ENCODE measurements around the gene MED12. TPM values are rescaled to one million over a fixed set of nuclear protein-coding genes. Genes with fewer than 3 reads are reported as not detected.

MED12 gene
- 24.6 TPM for total RNA-seq

GRCh38 chrX:71118032-71118984 lies at the start of gene MED12:
TSS of gene MED12 (plus strand) at chrX:71118596. CDS start at chrX:71118755, 159 bp downstream.
- DNase-seq = peak; percentile 80

DNA sequence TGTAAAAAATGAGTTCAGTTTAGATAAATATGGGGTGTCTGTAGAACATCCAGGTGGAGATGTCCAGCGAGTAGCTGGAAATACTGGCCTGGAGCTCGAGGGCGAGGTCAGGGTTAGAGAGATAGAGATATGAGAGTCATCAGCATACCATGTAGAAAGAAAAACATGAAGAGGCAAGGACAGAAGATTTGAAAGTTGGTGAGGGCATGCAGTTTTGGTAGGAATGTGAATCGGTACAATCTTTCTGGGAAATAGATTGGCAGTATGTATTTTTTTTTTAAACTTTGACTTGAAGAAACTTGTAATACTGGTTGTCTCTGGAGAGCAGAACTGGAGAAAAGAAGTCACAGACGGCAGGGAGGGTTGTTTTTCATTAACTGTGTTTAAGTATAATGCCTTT lies 47.9 kb upstream of the MED12 start:
- no peak for DNase-seq

DNA sequence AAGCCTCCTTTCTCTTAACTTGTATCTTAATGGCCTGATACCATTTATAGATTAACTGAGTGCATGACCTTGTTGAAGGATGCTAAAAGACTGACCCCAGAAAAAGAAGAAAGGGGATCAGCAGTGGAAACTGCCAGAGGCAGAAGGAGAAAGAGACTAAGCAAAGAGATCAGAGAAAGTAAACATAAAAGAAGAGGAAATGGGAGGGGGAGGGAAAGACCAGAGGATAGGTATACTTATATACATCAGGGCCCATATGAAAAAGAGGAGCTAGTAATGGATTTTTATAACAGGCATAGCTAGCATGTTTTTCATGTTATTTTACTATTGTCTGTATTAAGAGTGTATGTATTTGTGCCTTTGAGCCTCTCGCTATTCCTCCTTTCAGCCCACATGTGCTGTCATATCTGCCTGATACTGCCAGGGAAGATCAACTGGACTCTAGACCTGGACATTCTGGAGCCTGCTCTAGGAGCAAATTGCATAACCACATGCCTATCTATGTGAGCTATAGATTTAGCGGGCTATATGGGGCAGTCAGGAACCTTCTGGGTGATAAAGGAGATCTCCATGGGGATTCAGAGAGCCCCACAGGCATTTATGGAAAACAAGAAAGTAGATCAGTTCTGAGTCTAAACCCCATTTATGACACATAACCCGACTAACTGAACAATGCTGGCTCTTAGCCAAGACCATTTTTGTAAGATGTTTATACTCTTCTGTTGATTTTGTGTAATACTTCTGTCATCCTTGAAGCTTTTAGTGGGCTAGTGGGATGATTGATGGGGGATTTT lies 36.9 kb upstream of the MED12 start:
- DNase-seq = no peak

GRCh38 chrX:71082124-71082647 lies 36.2 kb upstream of the MED12 start:
- DNase-seq = no peak

- DNase-seq = no peak
These were observed 35.6 kb upstream of the MED12 start for GRCh38 chrX:71082822-71083221.

DNA sequence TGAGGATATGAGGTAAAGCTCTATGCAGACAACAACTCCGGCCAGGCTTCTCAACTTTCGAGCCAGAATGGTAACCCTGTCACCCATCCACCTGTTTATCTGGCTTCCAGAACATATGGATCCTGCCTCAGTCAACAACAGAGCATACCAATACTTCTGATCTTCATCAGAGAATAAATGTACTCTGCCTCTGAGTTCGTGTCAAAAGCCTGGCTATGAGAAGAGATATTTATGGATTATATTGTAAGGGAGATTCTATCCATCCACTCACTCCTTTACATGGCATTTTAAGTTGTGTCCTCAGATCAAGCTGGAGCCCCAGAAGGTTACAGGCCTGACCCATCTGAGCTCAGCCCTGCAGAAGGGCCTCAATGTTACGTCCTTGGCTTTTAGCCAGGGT lies 32.5 kb upstream of the MED12 start:
- DNase-seq = no peak

GRCh38 chrX:71091263-71091662 lies 27.1 kb upstream of the MED12 start:
- DNase-seq = no peak

- DNase-seq = no peak
These were observed 23.4 kb upstream of the MED12 start for GRCh38 chrX:71095033-71095432.

DNA sequence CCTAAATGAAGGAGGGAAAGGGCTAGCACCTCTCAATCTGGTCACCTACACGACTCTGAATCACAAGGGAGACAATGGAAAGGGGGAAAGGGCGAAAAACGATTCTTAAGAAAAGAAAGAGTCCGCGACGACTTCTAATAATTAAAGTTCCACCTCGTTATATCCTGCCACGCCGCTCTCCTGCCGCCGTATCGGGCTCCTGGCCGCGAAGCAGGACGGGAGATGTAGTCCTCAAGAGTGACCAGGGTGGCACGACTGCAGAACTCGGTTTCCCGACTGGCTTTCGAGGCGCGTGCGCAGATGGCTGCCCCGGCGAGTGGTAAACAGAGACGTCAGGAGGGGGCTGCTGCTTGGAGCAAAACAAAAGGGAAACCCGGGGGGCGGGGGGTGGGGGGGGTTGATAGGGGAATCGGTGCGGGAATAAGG lies 22.8 kb upstream of the MED12 start, which contains the start of gene FOXO4:
FOXO4 (plus strand) TSS at position 297 of the 426 bp plus-strand sequence. CDS start 678 bp downstream, outside the sequence.
- DNase-seq = peak; percentile 86

DNA sequence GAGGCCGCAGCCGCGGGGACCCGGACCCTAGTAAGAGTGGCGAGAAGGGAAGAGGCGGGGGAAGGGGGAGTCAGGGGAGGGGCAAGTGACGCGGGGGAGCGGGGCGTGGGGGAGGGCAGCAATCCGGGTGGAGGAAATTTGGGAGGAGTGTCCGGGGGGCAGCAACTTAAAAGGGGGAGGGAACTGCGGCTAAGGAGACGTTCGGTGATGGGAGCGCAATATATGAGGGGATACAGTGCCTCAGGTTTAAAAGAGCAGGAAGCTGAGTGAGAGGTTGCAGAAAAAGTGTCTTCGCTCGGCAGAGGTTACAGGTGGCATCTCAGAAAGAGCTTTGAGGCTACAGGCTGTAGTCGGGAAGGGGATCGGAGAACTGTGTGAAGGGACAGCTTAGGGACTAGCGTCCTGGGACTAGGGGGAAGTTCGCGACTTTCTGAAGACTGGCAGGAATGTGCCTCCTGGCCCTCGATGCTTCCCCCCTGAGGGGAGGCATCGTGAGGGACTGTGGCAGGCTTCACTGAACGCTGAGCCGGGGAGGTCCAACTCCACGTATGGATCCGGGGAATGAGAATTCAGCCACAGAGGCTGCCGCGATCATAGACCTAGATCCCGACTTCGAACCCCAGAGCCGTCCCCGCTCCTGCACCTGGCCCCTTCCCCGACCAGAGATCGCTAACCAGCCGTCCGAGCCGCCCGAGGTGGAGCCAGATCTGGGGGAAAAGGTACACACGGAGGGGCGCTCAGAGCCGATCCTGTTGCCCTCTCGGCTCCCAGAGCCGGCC lies 22.2 kb upstream of the MED12 start:
- no peak for DNase-seq

DNA sequence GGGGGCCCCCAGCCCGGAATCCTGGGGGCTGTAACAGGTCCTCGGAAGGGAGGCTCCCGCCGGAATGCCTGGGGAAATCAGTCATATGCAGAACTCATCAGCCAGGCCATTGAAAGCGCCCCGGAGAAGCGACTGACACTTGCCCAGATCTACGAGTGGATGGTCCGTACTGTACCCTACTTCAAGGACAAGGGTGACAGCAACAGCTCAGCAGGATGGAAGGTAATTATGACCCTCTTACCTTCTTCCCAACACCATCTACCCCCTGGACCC lies 21.7 kb upstream of the MED12 start:
- DNase-seq = no peak

DNA sequence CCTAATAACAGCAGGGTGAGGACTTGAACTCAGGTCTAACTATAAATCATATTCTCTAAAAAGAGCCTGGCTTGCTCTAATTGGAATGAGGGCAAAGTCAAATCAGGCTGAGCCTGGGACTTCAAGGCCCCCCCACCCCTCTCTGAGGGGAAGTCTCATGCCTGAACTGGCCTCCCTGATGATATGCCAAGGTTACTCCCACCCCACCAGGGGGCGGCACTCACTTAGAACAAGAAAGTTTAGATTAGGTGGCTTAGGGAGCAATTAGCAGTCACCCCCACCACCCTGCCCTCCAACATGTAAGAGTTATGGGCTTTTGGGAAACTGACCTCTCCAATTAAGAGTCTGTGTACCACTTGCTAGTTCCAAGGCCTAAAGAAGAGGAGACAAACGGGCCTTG lies 20.1 kb upstream of the MED12 start:
- DNase-seq = no peak

- DNase-seq = no peak
These were observed 19.4 kb upstream of the MED12 start for GRCh38 chrX:71098951-71099506.

DNA sequence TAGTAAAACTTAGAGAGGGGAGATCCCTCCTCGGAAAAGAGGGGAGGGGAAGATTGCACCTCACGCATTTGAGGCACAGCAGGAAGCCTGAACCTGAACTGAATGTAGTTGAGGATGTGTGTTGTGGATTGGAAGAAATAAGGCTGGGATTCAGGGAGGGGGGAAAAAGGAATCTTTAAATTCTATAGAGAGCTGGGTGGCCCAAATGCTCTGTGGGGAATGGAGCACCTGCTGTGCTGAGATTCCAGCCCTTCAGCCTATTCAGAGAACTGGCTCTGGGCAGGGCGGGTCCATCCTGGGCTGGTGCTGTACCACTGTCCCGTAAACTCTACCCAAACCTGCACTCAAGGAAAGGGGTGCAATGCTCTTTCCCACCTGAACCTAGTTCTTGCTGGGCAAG lies 18.7 kb upstream of the MED12 start:
- no peak for DNase-seq

DNA sequence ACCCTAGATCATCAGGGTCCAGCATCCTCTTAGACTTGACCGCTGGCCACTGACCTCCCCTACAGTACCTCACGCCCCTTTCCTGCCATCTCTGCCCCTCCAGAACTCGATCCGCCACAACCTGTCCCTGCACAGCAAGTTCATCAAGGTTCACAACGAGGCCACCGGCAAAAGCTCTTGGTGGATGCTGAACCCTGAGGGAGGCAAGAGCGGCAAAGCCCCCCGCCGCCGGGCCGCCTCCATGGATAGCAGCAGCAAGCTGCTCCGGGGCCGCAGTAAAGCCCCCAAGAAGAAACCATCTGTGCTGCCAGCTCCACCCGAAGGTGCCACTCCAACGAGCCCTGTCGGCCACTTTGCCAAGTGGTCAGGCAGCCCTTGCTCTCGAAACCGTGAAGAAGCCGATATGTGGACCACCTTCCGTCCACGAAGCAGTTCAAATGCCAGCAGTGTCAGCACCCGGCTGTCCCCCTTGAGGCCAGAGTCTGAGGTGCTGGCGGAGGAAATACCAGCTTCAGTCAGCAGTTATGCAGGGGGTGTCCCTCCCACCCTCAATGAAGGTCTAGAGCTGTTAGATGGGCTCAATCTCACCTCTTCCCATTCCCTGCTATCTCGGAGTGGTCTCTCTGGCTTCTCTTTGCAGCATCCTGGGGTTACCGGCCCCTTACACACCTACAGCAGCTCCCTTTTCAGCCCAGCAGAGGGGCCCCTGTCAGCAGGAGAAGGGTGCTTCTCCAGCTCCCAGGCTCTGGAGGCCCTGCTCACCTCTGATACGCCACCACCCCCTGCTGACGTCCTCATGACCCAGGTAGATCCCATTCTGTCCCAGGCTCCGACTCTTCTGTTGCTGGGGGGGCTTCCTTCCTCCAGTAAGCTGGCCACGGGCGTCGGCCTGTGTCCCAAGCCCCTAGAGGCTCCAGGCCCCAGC lies 17.6 kb upstream of the MED12 start:
- no peak for DNase-seq

- DNase-seq = no peak
These were observed 16.1 kb upstream of the MED12 start for GRCh38 chrX:71102292-71102691.

DNA sequence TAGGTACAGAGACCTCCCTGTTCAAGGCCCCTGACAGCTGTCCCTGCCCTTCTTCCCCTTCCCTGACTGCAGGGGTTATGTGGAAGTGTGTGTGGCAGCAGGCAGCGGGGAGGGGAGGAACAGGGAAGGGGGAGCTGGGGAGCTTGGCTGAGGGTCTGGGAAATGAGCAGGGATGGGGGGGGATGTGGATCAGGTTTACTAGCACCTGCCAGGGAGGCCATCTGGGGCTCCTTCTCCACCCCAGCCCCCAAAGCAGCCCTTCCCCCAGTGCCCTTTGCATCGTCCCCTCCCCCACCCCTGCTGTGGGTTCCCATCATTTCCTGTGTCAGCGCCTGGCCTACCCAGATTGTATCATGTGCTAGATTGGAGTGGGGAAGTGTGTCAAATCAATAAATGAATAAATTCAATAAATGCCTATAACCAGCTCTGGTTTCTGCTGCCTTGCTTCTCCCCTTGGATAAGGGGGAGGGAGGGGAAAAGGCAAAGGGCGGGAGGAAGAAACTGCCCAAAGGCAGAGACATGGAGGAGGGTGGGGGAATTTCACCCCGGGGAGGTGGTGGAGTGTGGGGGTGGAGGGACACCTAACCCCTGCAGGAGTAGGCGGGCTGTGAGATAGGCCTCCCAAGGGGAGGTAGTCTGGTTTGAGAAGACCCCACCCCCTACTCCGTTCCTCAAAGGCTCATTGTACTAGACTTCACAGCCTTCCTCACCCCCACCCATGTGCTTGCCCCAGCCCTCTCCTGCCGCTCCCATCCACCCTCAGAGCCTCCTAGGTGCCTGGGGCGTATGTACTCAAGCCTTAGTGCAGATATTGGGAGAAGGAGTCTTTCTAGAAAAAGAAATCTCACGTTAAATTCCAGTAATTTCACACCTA lies 15.0 kb upstream of the MED12 start:
- DNase-seq = no peak

DNA sequence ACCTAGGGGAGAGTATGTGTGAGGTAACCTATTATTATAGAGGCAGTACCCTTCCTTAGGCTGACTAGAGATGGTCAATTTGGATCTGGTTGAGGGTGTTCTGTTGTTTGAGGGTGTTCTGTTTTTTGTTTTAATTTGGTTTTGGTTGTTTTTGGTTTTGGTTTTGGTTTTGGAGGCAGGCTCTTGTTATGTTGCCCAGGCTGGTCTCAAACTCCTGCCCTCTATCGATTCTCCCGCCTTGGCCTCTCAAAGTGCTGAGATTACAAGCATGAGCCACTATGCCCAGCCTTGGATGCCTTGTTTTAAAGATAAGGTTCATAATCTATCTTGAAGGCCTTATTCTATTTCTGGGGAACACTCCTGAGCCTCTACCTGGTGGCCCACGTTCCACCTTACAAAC lies 12.8 kb upstream of the MED12 start:
- no peak for DNase-seq

GRCh38 chrX:71106427-71106826 lies 12.0 kb upstream of the MED12 start, which contains the start of gene CXorf65:
TSS of gene CXorf65 (minus strand) at chrX:71106740. CDS start at chrX:71106556, 184 bp downstream.
- no peak for DNase-seq

DNA sequence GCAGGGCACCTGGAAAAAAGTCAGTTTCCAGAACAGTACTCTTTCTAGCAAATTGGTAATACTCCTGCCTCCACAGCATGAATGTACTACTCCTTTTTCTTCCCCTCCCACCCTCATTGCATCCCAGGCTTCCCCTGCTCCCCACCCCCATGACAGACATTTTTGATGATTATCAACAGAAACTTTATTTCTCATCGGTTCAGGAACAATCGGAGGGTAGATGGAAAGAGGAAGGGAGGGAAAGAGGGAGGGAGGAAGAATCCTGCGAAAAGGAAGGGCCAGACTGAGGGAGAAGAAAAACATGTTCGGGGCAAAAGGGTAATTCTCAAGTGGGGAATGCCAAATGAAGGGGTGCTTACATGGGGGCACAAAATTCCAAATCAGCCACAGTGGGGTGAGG lies 11.2 kb upstream of the MED12 start:
- DNase-seq = no peak
